Measurements from ENCODE around the gene PAPPA2. TPM values are rescaled to one million over a fixed set of nuclear protein-coding genes. Genes with fewer than 3 reads are reported as not detected.

Gene PAPPA2
- total and polyA plus RNA-seq, 9 of the 15 experiments (the other 6 are each of a cell fraction or from before 2014, with no cell fraction given) = 0.01 to 0.15 (median 0.05) TPM; not detected in 2

- TF ChIP-seq CEBPG (CRISPR knock-in tag; IDR thresholded peaks at IDR 0.05) (no peak), CEBPG (tag; conservative IDR thresholded peaks at IDR 0.05 in 1 of 2, IDR thresholded peaks at IDR 0.05 in 1 of 2) (peak; percentile 40 to 80; a peak in 3 of 4 replicates), MXI1 (IDR thresholded peaks at IDR 0.05; ENCODE audit: low read depth, low read length) (no peak), PBX2 (CRISPR knock-in tag; IDR thresholded peaks at IDR 0.05; ENCODE audit: low read depth) (no peak), PBX2 (tag; conservative IDR thresholded peaks at IDR 0.05; ENCODE audit: low read depth) (0 out of 2 replicates have a peak, but pooled peaks have one; percentile 26), NR2C2 (CRISPR knock-in tag; IDR thresholded peaks at IDR 0.05) (no peak), NR2C2 (tag; IDR thresholded peaks at IDR 0.05) (peak; percentile 19; the same call in 1 of the 2 replicates), MEIS2 (IDR thresholded peaks at IDR 0.05; ENCODE audit: partially characterized antibody) (peak; percentile 72), RBM17 (IDR thresholded peaks at IDR 0.05; ENCODE audit: borderline replicate concordance, low read depth, low read length) (no peak), ZNF740 (CRISPR knock-in tag; IDR thresholded peaks at IDR 0.05) (no peak), ZNF740 (tag; IDR thresholded peaks at IDR 0.05) (no peak), SMARCC2 (IDR thresholded peaks at IDR 0.05; ENCODE audit: low read depth) (no peak), PKNOX1 (IDR thresholded peaks at IDR 0.05) (0 out of 2 replicates have a peak, but pooled peaks have one; percentile 23)
These were observed 320.3 kb downstream of the PAPPA2 start (continued) for GRCh38 chr1:176783309-176783708.
